Measurements from ENCODE around the gene CEP120.

GRCh38 chr5:123454259-123454911 lies 31.2 kb upstream of the CEP120 start:
- TF ChIP-seq, protein P1, sequence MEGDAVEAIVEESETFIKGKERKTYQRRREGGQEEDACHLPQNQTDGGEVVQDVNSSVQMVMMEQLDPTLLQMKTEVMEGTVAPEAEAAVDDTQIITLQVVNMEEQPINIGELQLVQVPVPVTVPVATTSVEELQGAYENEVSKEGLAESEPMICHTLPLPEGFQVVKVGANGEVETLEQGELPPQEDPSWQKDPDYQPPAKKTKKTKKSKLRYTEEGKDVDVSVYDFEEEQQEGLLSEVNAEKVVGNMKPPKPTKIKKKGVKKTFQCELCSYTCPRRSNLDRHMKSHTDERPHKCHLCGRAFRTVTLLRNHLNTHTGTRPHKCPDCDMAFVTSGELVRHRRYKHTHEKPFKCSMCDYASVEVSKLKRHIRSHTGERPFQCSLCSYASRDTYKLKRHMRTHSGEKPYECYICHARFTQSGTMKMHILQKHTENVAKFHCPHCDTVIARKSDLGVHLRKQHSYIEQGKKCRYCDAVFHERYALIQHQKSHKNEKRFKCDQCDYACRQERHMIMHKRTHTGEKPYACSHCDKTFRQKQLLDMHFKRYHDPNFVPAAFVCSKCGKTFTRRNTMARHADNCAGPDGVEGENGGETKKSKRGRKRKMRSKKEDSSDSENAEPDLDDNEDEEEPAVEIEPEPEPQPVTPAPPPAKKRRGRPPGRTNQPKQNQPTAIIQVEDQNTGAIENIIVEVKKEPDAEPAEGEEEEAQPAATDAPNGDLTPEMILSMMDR (conservative IDR thresholded peaks at IDR 0.05) = no peak
- TF ChIP-seq ZFX (IDR thresholded peaks at IDR 0.05) = no peak

Measured in C4-2B (cell line).